IPS DF 6.9 (cell line): Measurements from ENCODE around the gene HPCAL1.

ENCODE experiments used
- DNase-seq: peaks from one replicate; pipeline ENCODE4 v3.0.0-alpha.2; 2013; ENCODE audit warnings: low read depth, low spot score
- H3K27ac ChIP-seq: one replicate; pipeline ENCODE4 v1.5.1; 2013; ENCODE audit warnings: low read length, control low read depth
- H3K27me3 ChIP-seq: 2 replicates; pipeline ENCODE4 v1.6.1; 2013; ENCODE audit warnings: mild to moderate bottlenecking, low read length; ENCODE audit not compliant: control insufficient read depth, insufficient read depth
- H3K36me3 ChIP-seq: 2 replicates; pipeline ENCODE4 v1.6.1; 2013; ENCODE audit warnings: low read length; ENCODE audit not compliant: control insufficient read depth, insufficient read depth
- H3K4me1 ChIP-seq: 2 replicates; pipeline ENCODE4 v1.6.1; 2013; ENCODE audit warnings: low read length; ENCODE audit not compliant: control insufficient read depth, insufficient read depth
- H3K4me3 ChIP-seq: 2 replicates; pipeline ENCODE4 v1.5.1; 2013; ENCODE audit warnings: mild to moderate bottlenecking, low read length
- H3K9me3 ChIP-seq: 2 replicates; pipeline ENCODE4 v1.6.1; 2013; ENCODE audit warnings: low read length, inconsistent platforms; ENCODE audit not compliant: control insufficient read depth, insufficient read depth
- WGBS: extraction: QIAGEN DNeasy Blood & Tissue Kit; methylation state at CpG from one replicate; pipeline ENCODE4 v1.1.7; 2013; ENCODE audit warnings: mixed read lengths, missing lambda C conversion rate; ENCODE audit not compliant: insufficient read length, insufficient coverage; 5-methylcytosine and 5-hydroxymethylcytosine counted together

HPCAL1 gene

GRCh38 chr2:10355471-10356438 lies 53.1 kb downstream of the HPCAL1 start:
- DNase-seq, result no peak
- no peaks in the 10 kb centered on the region for H3K27me3 ChIP-seq
- H3K27ac ChIP-seq, result no peak overlapping the region
- H3K4me1 ChIP-seq, result no peaks in the 10 kb centered on the region
- no peaks in the 10 kb centered on the region for H3K9me3 ChIP-seq
- no peak overlapping the region for H3K4me3 ChIP-seq
- WGBS, result no CpG with 5 or more reads among the region's 16 CpGs
- H3K36me3 ChIP-seq, result no peaks in the 10 kb centered on the region; the same call in 1 of the 2 replicates

- H3K27ac ChIP-seq, result no peak overlapping the region
- no peak overlapping the region for H3K4me3 ChIP-seq
- H3K27me3 ChIP-seq, result no peaks in the 10 kb centered on the region
- no CpG with 5 or more reads among the region's 8 CpGs for WGBS
- no peaks in the 10 kb centered on the region; the same call in 1 of the 2 replicates for H3K36me3 ChIP-seq
- no peaks in the 10 kb centered on the region for H3K4me1 ChIP-seq
- H3K9me3 ChIP-seq, result no peaks in the 10 kb centered on the region
- no peak for DNase-seq
These were observed 53.7 kb downstream of the HPCAL1 start for GRCh38 chr2:10356439-10356811.

- Histone ChIP-seq H3K27me3 (no peaks in the 10 kb centered on the region), H3K36me3 (no peaks in the 10 kb centered on the region; the same call in 1 of the 2 replicates), H3K9me3 (no peaks in the 10 kb centered on the region), H3K4me1 (no peaks in the 10 kb centered on the region), H3K4me3 (no peak overlapping the region), H3K27ac (no peak overlapping the region)
- WGBS, result no CpG with 5 or more reads among the region's 24 CpGs
- no peak for DNase-seq
These were observed 54.8 kb downstream of the HPCAL1 start for GRCh38 chr2:10357193-10358169.

GRCh38 chr2:10359246-10359645 lies 56.5 kb downstream of the HPCAL1 start:
- no peak overlapping the region for H3K4me3 ChIP-seq
- WGBS, result no CpG with 5 or more reads among the region's 8 CpGs
- no peaks in the 10 kb centered on the region; the same call in 1 of the 2 replicates for H3K36me3 ChIP-seq
- DNase-seq, result no peak
- H3K27me3 ChIP-seq, result no peaks in the 10 kb centered on the region
- H3K27ac ChIP-seq, result no peak overlapping the region
- no peaks in the 10 kb centered on the region for H3K9me3 ChIP-seq
- no peaks in the 10 kb centered on the region for H3K4me1 ChIP-seq

- H3K4me1 ChIP-seq, result no peaks in the 10 kb centered on the region
- no peak for DNase-seq
- no peaks in the 10 kb centered on the region for H3K9me3 ChIP-seq
- no peaks in the 10 kb centered on the region for H3K27me3 ChIP-seq
- no peaks in the 10 kb centered on the region; the same call in 1 of the 2 replicates for H3K36me3 ChIP-seq
- no CpG with 5 or more reads among the region's 21 CpGs for WGBS
- H3K27ac ChIP-seq, result no peak overlapping the region
- no peak overlapping the region for H3K4me3 ChIP-seq
These were observed 57.1 kb downstream of the HPCAL1 start for GRCh38 chr2:10359731-10360329.

GRCh38 chr2:10360460-10360849 lies 57.8 kb downstream of the HPCAL1 start:
- DNase-seq, result no peak
- Histone ChIP-seq H3K4me1 (no peaks in the 10 kb centered on the region), H3K27me3 (no peaks in the 10 kb centered on the region), H3K9me3 (no peaks in the 10 kb centered on the region), H3K4me3 (no peak overlapping the region), H3K27ac (no peak overlapping the region), H3K36me3 (no peaks in the 10 kb centered on the region; the same call in 1 of the 2 replicates)
- WGBS, result no CpG with 5 or more reads among the region's 8 CpGs

- Histone ChIP-seq H3K27ac (no peak overlapping the region), H3K36me3 (no peaks in the 10 kb centered on the region; the same call in 1 of the 2 replicates), H3K4me3 (no peak overlapping the region), H3K4me1 (no peaks in the 10 kb centered on the region), H3K27me3 (no peaks in the 10 kb centered on the region), H3K9me3 (no peaks in the 10 kb centered on the region)
- no CpG with 5 or more reads among the region's 16 CpGs for WGBS
- DNase-seq, result no peak
These were observed 58.3 kb downstream of the HPCAL1 start for GRCh38 chr2:10360850-10361588.

GRCh38 chr2:10362096-10362897 lies 59.6 kb downstream of the HPCAL1 start:
- no peaks in the 10 kb centered on the region for H3K27me3 ChIP-seq
- DNase-seq, result no peak
- no peak overlapping the region for H3K27ac ChIP-seq
- H3K4me1 ChIP-seq, result no peaks in the 10 kb centered on the region
- no peak overlapping the region for H3K4me3 ChIP-seq
- no CpG with 5 or more reads among the region's 14 CpGs for WGBS
- no peaks in the 10 kb centered on the region for H3K9me3 ChIP-seq
- no peaks in the 10 kb centered on the region for H3K36me3 ChIP-seq

- WGBS, result no CpG with 5 or more reads among the region's 8 CpGs
These were observed 60.3 kb downstream of the HPCAL1 start for GRCh38 chr2:10362898-10363454.

More at GRCh38 chr2:10362898-10363454, 60.3 kb downstream of the HPCAL1 start:
- no peaks in the 10 kb centered on the region for H3K27me3 ChIP-seq
- no peak overlapping the region for H3K4me3 ChIP-seq
- H3K4me1 ChIP-seq, result no peaks in the 10 kb centered on the region
- H3K9me3 ChIP-seq, result no peaks in the 10 kb centered on the region
- DNase-seq, result no peak
- no peaks in the 10 kb centered on the region for H3K36me3 ChIP-seq
- no peak overlapping the region for H3K27ac ChIP-seq
